Testis (tissue), 3 donors: ENCODE data around the gene PEX12. TPM values are rescaled to one million over a fixed set of nuclear protein-coding genes. Genes with fewer than 3 reads are reported as not detected.
A peak's percentile ranks its signal among the peaks of the same experiment; 100 is the strongest.

ENCODE experiments used
- DNase-seq: peaks from one replicate; pipeline ENCODE4 v3.0.0-alpha.2; 2019
- H3K27ac ChIP-seq, 2 donors: fragments of 200-600 bp; sonication (generic); one replicate each; pipeline ENCODE4 v1.5.1; 2019
- H3K27me3 ChIP-seq: fragments of 200-600 bp; sonication (generic); one replicate; pipeline ENCODE4 v1.5.1; 2019
- H3K36me3 ChIP-seq: fragments of 200-600 bp; sonication (generic); one replicate; pipeline ENCODE4 v1.5.1; 2017; ENCODE audit warnings: low read depth; ENCODE audit errors: missing control alignments
- H3K4me1 ChIP-seq: fragments of 200-600 bp; sonication (generic); one replicate; pipeline ENCODE4 v1.5.1; 2019
- H3K4me3 ChIP-seq, 2 donors: fragments of 200-600 bp; sonication (generic); one replicate each; pipeline ENCODE4 v1.5.1; 2017 to 2019
- H3K9me3 ChIP-seq: fragments of 200-600 bp; sonication (generic); one replicate; pipeline ENCODE4 v1.5.1; 2017
- POLR2A ChIP-seq: fragments of 450-650 bp; IDR thresholded peaks from one replicate; pipeline ENCODE4 v1.6.1; 2017; ENCODE audit warnings: antibody characterized with exemption, mild to moderate bottlenecking, moderate library complexity
- WGBS, 2 donors: methylation state at CpG; one replicate each; pipeline ENCODE4 v1.1.5; 2018; 5-methylcytosine and 5-hydroxymethylcytosine counted together
- intact Hi-C: fragments of 100-400 bp; cut with DNase I; formaldehyde crosslinking; loops from one replicate; pipeline ENCODE4 v1.15.1; 2023; ENCODE audit warnings: low total_unique reads
- polyA plus RNA-seq: library from polyadenylated mRNA; stranded (reverse); fragments of 350-450 nt; fragmentation: Illumina TruSeq; extraction: RNeasy Lipid Tissue Mini Kit (QIAGEN cat#74804); gene quantifications from one replicate; pipeline ENCODE4 v1.2.3, GENCODE V29; 2014; ENCODE audit warnings: low read depth, low replicate concordance; ENCODE audit not compliant: insufficient read depth
- total RNA-seq, 2 donors: library from RNA; depleted of rRNA; stranded (reverse); fragments of >200 nt; gene quantifications; one replicate each; pipeline ENCODE4 v1.2.3, GENCODE V29; 2016
- TF ChIP-seq, protein P1 (sequence below), 3 experiments: fragments of 450-650 bp in 2 of 3; fragments of 200-600 bp in 1 of 3; sonication (generic) in 1 of 3; IDR thresholded peaks; one replicate each; pipeline ENCODE4 v1.5.1; 2016 to 2019; ENCODE audit warnings: antibody characterized with exemption in 3 of 3, mild to moderate bottlenecking in 2 of 3, moderate library complexity in 1 of 3

Gene PEX12
- total and polyA plus RNA-seq, 3 donors from 2014 or later, result 13.6 to 17.3 (median 15.1) TPM

DNA sequence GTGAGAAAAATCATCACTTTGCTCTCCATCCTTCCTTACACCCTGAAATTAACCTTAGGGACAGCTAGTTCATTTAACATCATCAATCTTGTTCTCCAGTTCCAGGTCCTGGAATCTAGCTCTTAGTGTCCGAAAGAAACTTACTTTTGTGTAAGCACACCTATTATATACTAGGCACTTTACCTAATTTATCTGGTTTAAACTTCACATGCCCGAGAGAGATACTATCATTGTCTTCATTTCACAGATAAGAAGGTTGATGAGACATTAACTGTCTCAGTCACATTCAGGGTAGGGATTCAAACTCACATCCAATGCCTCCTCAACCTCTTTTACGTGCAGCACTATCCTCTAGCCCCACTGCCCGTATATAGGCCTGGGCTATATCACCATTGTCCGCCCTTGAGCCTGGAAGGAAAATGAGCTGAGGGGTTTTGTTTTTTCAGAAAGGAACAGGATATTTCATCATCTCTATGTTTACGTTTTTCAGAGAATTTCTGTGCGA, 8.2 kb upstream of the PEX12 start:
- no peak for TF ChIP-seq POLR2A
- TF ChIP-seq, protein P1, sequence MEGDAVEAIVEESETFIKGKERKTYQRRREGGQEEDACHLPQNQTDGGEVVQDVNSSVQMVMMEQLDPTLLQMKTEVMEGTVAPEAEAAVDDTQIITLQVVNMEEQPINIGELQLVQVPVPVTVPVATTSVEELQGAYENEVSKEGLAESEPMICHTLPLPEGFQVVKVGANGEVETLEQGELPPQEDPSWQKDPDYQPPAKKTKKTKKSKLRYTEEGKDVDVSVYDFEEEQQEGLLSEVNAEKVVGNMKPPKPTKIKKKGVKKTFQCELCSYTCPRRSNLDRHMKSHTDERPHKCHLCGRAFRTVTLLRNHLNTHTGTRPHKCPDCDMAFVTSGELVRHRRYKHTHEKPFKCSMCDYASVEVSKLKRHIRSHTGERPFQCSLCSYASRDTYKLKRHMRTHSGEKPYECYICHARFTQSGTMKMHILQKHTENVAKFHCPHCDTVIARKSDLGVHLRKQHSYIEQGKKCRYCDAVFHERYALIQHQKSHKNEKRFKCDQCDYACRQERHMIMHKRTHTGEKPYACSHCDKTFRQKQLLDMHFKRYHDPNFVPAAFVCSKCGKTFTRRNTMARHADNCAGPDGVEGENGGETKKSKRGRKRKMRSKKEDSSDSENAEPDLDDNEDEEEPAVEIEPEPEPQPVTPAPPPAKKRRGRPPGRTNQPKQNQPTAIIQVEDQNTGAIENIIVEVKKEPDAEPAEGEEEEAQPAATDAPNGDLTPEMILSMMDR (IDR thresholded peaks at IDR 0.05), result no peak
- no peaks in the 10 kb centered on the region for H3K27me3 ChIP-seq
- WGBS, 2 donors, result 19 to 21% methylated on average over 7 of the region's 7 CpGs
- intact Hi-C loops, result no loop called here
- peak overlapping the region; percentile 95 to 97 for H3K4me3 ChIP-seq
- no peaks in the 10 kb centered on the region for H3K36me3 ChIP-seq
- DNase-seq, result no peak
- H3K4me1 ChIP-seq, result peaks cover 13% of the 10 kb centered on the region
- H3K27ac ChIP-seq, result peak overlapping the region; percentile 90 to 94
- H3K9me3 ChIP-seq, result no peaks in the 10 kb centered on the region

DNA sequence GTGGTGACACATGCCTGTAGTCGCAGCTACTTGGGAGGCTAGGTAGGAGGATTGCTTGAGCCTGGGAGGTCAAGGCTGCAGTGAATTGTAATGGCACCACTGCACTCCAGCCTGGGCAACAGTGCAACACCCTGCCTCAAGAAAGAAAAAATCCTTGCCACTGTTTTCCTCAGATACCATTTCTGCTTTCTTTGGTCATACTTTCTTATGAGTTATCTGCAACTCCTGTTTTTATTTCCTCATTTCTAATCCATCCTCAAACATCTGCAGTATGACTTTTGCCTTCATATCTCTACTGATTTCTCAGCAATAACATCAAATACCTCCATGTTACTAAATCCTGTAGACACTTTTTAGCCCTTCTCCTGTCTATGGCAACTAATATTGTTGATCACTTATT, 5.7 kb upstream of the PEX12 start:
- WGBS, 2 donors, result 67 to 79% methylated on average over 1 of the region's 1 CpG
- TF ChIP-seq, protein P1 (IDR thresholded peaks at IDR 0.05), result no peak
- TF ChIP-seq POLR2A, result no peak
- no peaks in the 10 kb centered on the region for H3K27me3 ChIP-seq
- H3K36me3 ChIP-seq, result no peaks in the 10 kb centered on the region
- peaks cover 19% of the 10 kb centered on the region for H3K4me1 ChIP-seq
- no peaks in the 10 kb centered on the region for H3K9me3 ChIP-seq
- H3K4me3 ChIP-seq, result no peak overlapping the region
- intact Hi-C loops, result no loop called here
- no peak overlapping the region for H3K27ac ChIP-seq
- DNase-seq, result no peak

DNA sequence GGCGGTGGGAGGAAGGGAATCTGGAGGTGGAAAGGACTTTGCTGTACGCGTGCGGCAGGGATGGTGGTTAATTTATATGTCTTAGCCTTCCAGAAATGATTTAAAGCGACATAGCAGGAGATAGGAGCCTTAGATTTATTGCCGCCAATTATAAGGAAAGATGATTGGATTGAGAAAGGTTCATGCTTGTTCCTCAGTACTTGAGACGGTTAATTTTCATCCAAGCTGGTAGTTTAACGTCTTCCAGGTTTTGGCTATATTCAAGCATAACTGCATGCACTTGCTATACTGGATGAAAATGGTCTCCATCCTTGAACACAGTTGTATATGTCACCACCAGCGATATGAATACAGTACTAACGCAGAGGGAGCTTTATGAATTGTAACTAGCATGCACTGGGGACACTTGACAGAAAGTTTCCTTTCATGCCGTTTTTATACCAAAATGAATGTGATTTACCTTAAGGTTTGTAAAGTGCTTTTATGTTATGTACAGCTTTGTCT, 610 bp upstream of the PEX12 start:
- intact Hi-C loops, result no loop called here
- Histone ChIP-seq H3K4me3 (peak overlapping the region; percentile 75 to 82), H3K9me3 (no peaks in the 10 kb centered on the region), H3K36me3 (no peaks in the 10 kb centered on the region), H3K4me1 (peaks cover 9% of the 10 kb centered on the region), H3K27ac (peak overlapping the region; percentile 86 to 88), H3K27me3 (no peaks in the 10 kb centered on the region)
- WGBS, 2 donors, result 1 to 3% methylated on average over 9 to 11 of the region's 11 CpGs
- TF ChIP-seq, protein P1 (IDR thresholded peaks at IDR 0.05), result no peak
- TF ChIP-seq POLR2A, result no peak
- no peak for DNase-seq

DNA sequence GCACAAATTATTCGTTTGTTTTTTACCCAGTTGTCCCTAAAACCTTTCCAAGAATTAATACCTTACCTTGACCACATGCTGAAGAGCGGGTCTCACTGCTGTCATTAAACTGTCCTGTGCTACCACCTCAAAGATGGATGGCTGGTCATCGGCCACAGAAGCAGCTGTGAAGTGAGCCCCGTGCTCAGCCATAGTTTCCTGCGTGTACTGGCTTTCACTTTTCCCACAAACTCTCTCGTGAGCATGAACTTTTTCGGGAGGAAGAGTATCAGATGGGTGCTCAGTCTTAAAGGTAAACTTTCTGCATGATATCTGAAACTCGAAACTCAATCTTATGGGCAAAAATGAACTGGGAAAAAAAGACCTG, 558 bp downstream of the PEX12 start:
- no peaks in the 10 kb centered on the region for H3K27me3 ChIP-seq
- H3K27ac ChIP-seq, result peak overlapping the region; percentile 86 to 88
- H3K4me1 ChIP-seq, result peaks cover 9% of the 10 kb centered on the region
- H3K4me3 ChIP-seq, result peak overlapping the region; percentile 75 to 82
- H3K9me3 ChIP-seq, result no peaks in the 10 kb centered on the region
- DNase-seq, result no peak
- intact Hi-C loops, result no loop called here
- 0 to 3% methylated on average over 8 of the region's 8 CpGs for whole genome bisulfite sequencing, 2 donors
- TF ChIP-seq, protein P1 (IDR thresholded peaks at IDR 0.05), result no peak
- TF ChIP-seq POLR2A, result no peak
- no peaks in the 10 kb centered on the region for H3K36me3 ChIP-seq

DNA sequence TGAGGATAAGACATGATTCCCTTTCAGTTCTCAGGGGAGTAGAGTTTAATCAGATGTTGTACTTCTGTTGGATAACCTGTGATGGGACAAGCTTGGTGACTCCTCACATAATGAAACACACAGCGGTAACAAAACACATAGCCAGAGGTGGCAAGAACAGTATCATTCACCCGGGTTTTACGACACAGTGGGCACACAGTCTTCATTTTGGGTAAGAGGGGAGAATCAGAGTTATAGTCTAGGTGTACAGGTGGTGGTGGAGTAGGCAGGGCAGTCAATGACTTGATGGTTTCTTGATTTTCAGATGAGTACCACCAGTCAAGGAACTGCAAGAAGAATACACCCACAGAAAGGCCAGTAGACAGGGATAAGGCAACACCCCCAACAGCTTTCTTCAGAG, 2.6 kb downstream of the PEX12 start:
- intact Hi-C loops, result no loop called here
- Histone ChIP-seq H3K27ac (no peak overlapping the region), H3K36me3 (no peaks in the 10 kb centered on the region), H3K4me1 (peaks cover 9% of the 10 kb centered on the region), H3K9me3 (no peaks in the 10 kb centered on the region), H3K27me3 (no peaks in the 10 kb centered on the region), H3K4me3 (no peak overlapping the region)
- TF ChIP-seq, protein P1 (IDR thresholded peaks at IDR 0.05), result no peak
- TF ChIP-seq POLR2A, result no peak
- no peak for DNase-seq
- WGBS, 2 donors, result 83 to 88% methylated on average over 3 of the region's 3 CpGs
